ENCODE measurements around the gene PIAS4. TPM values are rescaled to one million over a fixed set of nuclear protein-coding genes. Genes with fewer than 3 reads are reported as not detected.

The PIAS4 gene
- total and polyA plus RNA-seq, 9 of the 15 experiments (the other 6 are each of a cell fraction or from before 2014, with no cell fraction given), result 0.27 to 34.9 (median 14.4) TPM

- H3K27me3 ChIP-seq (ENCODE audit: control insufficient read depth in 2 of 2, insufficient read depth in 2 of 2, low read length in 2 of 2), result no peaks in the 10 kb centered on the region
- ATAC-seq, result peak; percentile 15; the same call in 1 of the 3 replicates
- H3K9me3 ChIP-seq (replicated peaks; ENCODE audit: control insufficient read depth, insufficient read depth, low read depth, low read length), result no peaks in the 10 kb centered on the region; the same call in 1 of the 2 replicates
- intact Hi-C loops (cut with micrococcal nuclease) (no loop called here), in situ Hi-C loops (cut with MboI) (no loop called here)
- no peak overlapping the region for H2AFZ ChIP-seq (ENCODE audit: low read depth, low read length)
- no peaks in the 10 kb centered on the region for H3K9me1 ChIP-seq (ENCODE audit: control insufficient read depth, insufficient read depth, low read length)
- H3K27ac ChIP-seq (ENCODE audit: extremely low read depth, low read depth, low read length), result no peak overlapping the region
- H3K4me1 ChIP-seq (replicated peaks in 1 of 2; ENCODE audit: control insufficient read depth in 2 of 2, insufficient read depth in 2 of 2, low read length in 2 of 2), result peaks cover 0 to 39% of the 10 kb centered on the region in 2 experiments; a peak in 2 of 5 replicates
- WGBS (ENCODE audit: insufficient coverage, low coverage, missing lambda C conversion rate), result 90% methylated on average over 16 of the region's 27 CpGs
- POLR2A ChIA-PET, result interaction anchor here (0.6 to 1.5 kb wide), 4 partner anchors 13 to 801 kb away, joined by 3 read pairs; no protein-coding TSS in a partner anchor
- BruUV-seq (replicated peaks), result no TSS peak
- peaks cover 91% of the 10 kb centered on the region for H3K79me2 ChIP-seq (ENCODE audit: control insufficient read depth, insufficient read depth, low read length)
- TF ChIP-seq ZNF561 (CRISPR knock-in tag; conservative IDR thresholded peaks at IDR 0.05) (no peak), RBM22 (IDR thresholded peaks at IDR 0.05; ENCODE audit: low read depth, low read length, poor library complexity, severe bottlenecking) (peak; percentile 4), POLR2G (IDR thresholded peaks at IDR 0.05; ENCODE audit: low read depth, low read length) (peak; percentile 49)
- CTCF ChIA-PET (ENCODE audit: low intra/inter-chr PET ratio), result no interaction called here
- no peak overlapping the region for H3K4me2 ChIP-seq (ENCODE audit: insufficient read depth, low read length)
- H3K36me3 ChIP-seq (ENCODE audit: control insufficient read depth, insufficient read depth, low read length), result peaks cover 83% of the 10 kb centered on the region; the same call in 2 of the 3 replicates
- no peak overlapping the region for H3K4me3 ChIP-seq
- H4K20me1 ChIP-seq (replicated peaks; ENCODE audit: control insufficient read depth, insufficient read depth, low read length), result peaks cover 47% of the 10 kb centered on the region
- no peak for DNase-seq (ENCODE audit: extremely low read depth in 1 of 4, low spot score in 3 of 4)
- peak overlapping the region in 1 of 2 experiments; percentile 78; a peak in 2 of 4 replicates for H3K9ac ChIP-seq (ENCODE audit: insufficient read depth in 1 of 2, low read depth in 2 of 2, low read length in 2 of 2)
- no peak for FAIRE-seq
Measured at GRCh38 chr19:4052114-4052992, 44.8 kb downstream of the PIAS4 start.
